Measurements from ENCODE around the gene ICAM2.

ICAM2 gene

GRCh38 chr17:63995626-63996025 lies 24.8 kb downstream of the ICAM2 start:
- no peak overlapping the region for H3K4me3 ChIP-seq (ENCODE audit: low read depth, low read length)
- in situ Hi-C loops (cut with HindIII; ENCODE audit: low sequenced_read_pairs): no loop called here
- no peak for TF ChIP-seq CTCF (IDR thresholded peaks at IDR 0.05; ENCODE audit: low read depth, low read length, missing control alignments)
- no peak for DNase-seq (ENCODE audit: low read depth)

- H3K4me3 ChIP-seq (ENCODE audit: low read depth, low read length): no peak overlapping the region
- no peak for TF ChIP-seq CTCF (IDR thresholded peaks at IDR 0.05; ENCODE audit: low read depth, low read length, missing control alignments)
- in situ Hi-C loops (cut with HindIII; ENCODE audit: low sequenced_read_pairs): no loop called here
- no peak for DNase-seq (ENCODE audit: low read depth)
Measured at GRCh38 chr17:63993368-63993985, 27.0 kb downstream of the ICAM2 start.

- no peak overlapping the region for H3K4me3 ChIP-seq (ENCODE audit: low read depth, low read length)
- TF ChIP-seq CTCF (IDR thresholded peaks at IDR 0.05; ENCODE audit: low read depth, low read length, missing control alignments): no peak
- in situ Hi-C loops (cut with HindIII; ENCODE audit: low sequenced_read_pairs): no loop called here
Measured at GRCh38 chr17:63991611-63992010, 28.8 kb downstream of the ICAM2 start.

GRCh38 chr17:63989622-63990345 lies 30.6 kb downstream of the ICAM2 start:
- no peak for DNase-seq (ENCODE audit: low read depth)
- H3K4me3 ChIP-seq (ENCODE audit: low read depth, low read length): no peak overlapping the region
- in situ Hi-C loops (cut with HindIII; ENCODE audit: low sequenced_read_pairs): no loop called here
- no peak for TF ChIP-seq CTCF (IDR thresholded peaks at IDR 0.05; ENCODE audit: low read depth, low read length, missing control alignments)

More at GRCh38 chr17:63991611-63992010, 28.8 kb downstream of the ICAM2 start:
- no peak for DNase-seq (ENCODE audit: low read depth)

GRCh38 chr17:63988741-63989621 lies 31.5 kb downstream of the ICAM2 start:
- no peak for TF ChIP-seq CTCF (IDR thresholded peaks at IDR 0.05; ENCODE audit: low read depth, low read length, missing control alignments)
- DNase-seq (ENCODE audit: low read depth): no peak
- H3K4me3 ChIP-seq (ENCODE audit: low read depth, low read length): no peak overlapping the region
- in situ Hi-C loops (cut with HindIII; ENCODE audit: low sequenced_read_pairs): no loop called here

GRCh38 chr17:63988127-63988478 lies 32.3 kb downstream of the ICAM2 start:
- in situ Hi-C loops (cut with HindIII; ENCODE audit: low sequenced_read_pairs): no loop called here
- no peak for DNase-seq (ENCODE audit: low read depth)
- TF ChIP-seq CTCF (IDR thresholded peaks at IDR 0.05; ENCODE audit: low read depth, low read length, missing control alignments): no peak
- no peak overlapping the region for H3K4me3 ChIP-seq (ENCODE audit: low read depth, low read length)

Data from astrocyte of the cerebellum (primary cell).